GM23338 (cell line): Measurements from ENCODE around the gene ALB.

ENCODE experiments used
- CREB1 ChIP-seq: fragments of 250-450 bp; sonication (Bioruptor Pico); IDR thresholded peaks from 2 replicates; pipeline ENCODE4 v1.5.0; 2020; ENCODE audit warnings: low read depth, mild to moderate bottlenecking, moderate library complexity
- EZH2 ChIP-seq: fragments of 200-600 bp; sonication (generic); IDR thresholded peaks from one replicate; pipeline ENCODE4 v1.8.0; 2017; ENCODE audit warnings: antibody characterized with exemption, mild to moderate bottlenecking, low read depth; ENCODE audit not compliant: unreplicated experiment
- POLR2AphosphoS5 ChIP-seq: IDR thresholded peaks from 2 replicates; pipeline ENCODE4 v1.6.1; 2016; ENCODE audit warnings: antibody characterized with exemption, low read depth
- TF ChIP-seq, protein P1 (sequence below), 2 experiments: fragments of 200-600 bp in 1 of 2; sonication (generic) in 1 of 2; conservative IDR thresholded peaks; 2 replicates each; pipeline versions ENCODE4 v1.5.1 to v1.6.1; 2016 to 2017; ENCODE audit warnings: antibody characterized with exemption in 2 of 2, low read depth in 2 of 2, mild to moderate bottlenecking in 2 of 2, moderate library complexity in 1 of 2

GRCh38 chr4:73436674-73437557 lies 32.8 kb downstream of the ALB start:
- TF ChIP-seq, protein P1, sequence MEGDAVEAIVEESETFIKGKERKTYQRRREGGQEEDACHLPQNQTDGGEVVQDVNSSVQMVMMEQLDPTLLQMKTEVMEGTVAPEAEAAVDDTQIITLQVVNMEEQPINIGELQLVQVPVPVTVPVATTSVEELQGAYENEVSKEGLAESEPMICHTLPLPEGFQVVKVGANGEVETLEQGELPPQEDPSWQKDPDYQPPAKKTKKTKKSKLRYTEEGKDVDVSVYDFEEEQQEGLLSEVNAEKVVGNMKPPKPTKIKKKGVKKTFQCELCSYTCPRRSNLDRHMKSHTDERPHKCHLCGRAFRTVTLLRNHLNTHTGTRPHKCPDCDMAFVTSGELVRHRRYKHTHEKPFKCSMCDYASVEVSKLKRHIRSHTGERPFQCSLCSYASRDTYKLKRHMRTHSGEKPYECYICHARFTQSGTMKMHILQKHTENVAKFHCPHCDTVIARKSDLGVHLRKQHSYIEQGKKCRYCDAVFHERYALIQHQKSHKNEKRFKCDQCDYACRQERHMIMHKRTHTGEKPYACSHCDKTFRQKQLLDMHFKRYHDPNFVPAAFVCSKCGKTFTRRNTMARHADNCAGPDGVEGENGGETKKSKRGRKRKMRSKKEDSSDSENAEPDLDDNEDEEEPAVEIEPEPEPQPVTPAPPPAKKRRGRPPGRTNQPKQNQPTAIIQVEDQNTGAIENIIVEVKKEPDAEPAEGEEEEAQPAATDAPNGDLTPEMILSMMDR (conservative IDR thresholded peaks at IDR 0.05; ENCODE audit: low read depth in 2 of 2): no peak
- TF ChIP-seq CREB1 (CRISPR knock-in tag) (no peak), EZH2 (no peak), POLR2AphosphoS5 (no peak)
